GM12875 (cell line): Measurements from ENCODE around the gene EPHA4.

ENCODE experiments used
- H3K4me3 ChIP-seq: one replicate; pipeline ENCODE4 v1.5.1; 2011; ENCODE audit warnings: low read depth, low read length, control low read depth
- TF ChIP-seq, protein P1 (sequence below): IDR thresholded peaks from 2 replicates; pipeline ENCODE4 v1.5.1; 2011; ENCODE audit warnings: low read depth, mild to moderate bottlenecking, control low read depth, inconsistent platforms, low read length, moderate library complexity, borderline replicate concordance; ENCODE audit not compliant: insufficient read depth

EPHA4 gene

DNA sequence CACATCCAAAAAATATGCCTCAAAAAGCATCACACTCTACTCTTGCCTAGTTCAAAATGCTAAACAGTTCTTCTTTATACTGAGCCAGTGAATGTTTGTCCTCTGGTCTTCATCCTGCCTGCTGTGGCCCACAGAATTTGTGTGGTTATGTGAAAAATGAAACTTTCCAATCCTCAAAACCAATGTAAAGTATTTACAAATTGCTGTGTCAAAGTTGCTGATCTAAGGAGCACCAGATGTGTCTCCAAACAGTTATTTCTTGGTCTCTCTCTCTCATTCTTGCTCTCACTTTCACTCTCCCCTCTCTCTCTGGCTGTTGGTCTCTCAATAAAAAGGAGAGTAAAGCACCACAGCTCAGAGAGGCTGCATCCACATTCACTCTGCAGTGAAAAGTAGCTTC, 23.0 kb downstream of the EPHA4 start:
- TF ChIP-seq, protein P1, sequence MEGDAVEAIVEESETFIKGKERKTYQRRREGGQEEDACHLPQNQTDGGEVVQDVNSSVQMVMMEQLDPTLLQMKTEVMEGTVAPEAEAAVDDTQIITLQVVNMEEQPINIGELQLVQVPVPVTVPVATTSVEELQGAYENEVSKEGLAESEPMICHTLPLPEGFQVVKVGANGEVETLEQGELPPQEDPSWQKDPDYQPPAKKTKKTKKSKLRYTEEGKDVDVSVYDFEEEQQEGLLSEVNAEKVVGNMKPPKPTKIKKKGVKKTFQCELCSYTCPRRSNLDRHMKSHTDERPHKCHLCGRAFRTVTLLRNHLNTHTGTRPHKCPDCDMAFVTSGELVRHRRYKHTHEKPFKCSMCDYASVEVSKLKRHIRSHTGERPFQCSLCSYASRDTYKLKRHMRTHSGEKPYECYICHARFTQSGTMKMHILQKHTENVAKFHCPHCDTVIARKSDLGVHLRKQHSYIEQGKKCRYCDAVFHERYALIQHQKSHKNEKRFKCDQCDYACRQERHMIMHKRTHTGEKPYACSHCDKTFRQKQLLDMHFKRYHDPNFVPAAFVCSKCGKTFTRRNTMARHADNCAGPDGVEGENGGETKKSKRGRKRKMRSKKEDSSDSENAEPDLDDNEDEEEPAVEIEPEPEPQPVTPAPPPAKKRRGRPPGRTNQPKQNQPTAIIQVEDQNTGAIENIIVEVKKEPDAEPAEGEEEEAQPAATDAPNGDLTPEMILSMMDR, result no peak
- no peak overlapping the region for H3K4me3 ChIP-seq

DNA sequence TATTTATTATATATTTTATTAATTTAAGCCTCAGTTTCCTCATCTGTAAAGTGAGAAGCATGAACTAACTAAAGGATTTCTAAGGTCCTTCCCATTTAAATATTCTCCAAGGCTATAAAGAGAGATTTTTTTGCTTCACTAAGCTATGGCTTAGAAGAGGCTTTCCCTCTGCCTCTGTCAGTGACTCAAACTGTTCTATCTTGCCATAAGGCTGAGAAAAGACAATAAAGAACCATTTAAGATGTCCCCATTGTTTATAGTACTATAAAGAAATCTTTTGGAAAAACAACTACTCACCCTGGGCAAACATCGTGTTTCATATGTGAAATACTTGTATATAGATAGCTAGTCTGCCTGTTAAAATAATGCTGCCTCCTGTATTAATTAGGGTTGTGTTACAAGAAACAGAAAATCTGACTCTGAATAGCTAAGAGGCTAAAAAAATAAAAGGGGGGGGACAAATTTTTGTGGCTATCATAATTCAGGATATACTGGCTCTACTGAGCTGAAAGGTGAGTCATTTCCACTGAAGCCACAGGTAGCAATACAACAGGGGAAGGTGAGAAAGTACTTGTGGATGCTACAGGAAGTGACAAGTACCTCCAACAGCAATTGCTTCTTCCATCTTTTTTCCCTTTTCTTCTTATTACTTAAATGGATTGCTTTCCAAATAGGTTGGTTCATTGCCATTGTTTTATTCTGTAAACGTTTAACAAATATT, 25.4 kb downstream of the EPHA4 start:
- TF ChIP-seq, protein P1, result no peak
- H3K4me3 ChIP-seq, result no peak overlapping the region

DNA sequence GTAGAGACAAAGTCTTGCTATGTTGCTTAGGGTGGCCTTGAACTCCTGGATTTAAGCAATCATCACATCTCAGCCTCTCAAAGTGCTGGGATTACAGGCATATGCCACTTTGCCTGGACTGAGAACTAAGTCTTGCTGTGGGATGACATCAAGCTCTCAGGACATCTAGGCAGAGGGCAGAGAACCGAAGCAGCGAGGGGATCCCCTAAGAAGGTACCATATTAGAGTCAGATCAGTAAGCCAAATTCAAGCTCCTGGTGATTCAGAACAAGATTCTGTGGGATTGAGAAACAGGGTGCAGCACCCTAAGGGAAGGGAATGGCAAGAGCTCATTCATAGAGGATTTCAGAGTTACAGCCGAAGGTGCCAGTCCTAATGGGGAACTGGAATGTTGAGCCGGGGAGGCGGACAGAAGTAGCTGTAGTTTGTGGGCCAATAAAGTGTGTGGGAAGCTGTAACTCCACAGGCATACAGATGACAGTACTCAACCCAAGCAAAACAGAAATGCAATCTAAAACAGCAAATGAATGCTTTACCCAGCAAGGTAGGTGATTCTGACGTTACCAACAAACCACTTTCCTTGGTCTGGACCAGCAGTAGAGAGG, 30.9 kb downstream of the EPHA4 start:
- no peak overlapping the region for H3K4me3 ChIP-seq

DNA sequence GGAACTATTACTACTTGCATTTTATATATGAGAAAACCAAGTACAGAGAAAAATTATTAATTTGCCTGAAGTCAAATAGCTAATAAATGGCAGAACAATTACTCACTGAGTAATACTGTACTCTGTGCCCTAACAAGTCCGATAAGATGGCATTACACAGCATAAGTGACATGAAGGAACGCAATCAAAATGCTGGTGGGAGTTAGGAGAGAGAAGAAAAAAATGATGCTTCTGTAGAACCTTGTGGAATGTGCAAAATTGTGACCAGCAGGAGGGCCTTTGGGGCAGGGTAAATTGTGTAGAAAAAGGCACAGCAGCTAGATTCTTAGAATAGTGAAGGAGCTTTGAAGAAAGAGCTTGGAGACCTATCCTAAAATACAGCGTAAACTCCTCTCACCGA, 32.9 kb downstream of the EPHA4 start:
- no peak overlapping the region for H3K4me3 ChIP-seq
- TF ChIP-seq, protein P1, result no peak

More for the DNA sequence above, 30.9 kb downstream of the EPHA4 start:
- TF ChIP-seq, protein P1, result no peak

DNA sequence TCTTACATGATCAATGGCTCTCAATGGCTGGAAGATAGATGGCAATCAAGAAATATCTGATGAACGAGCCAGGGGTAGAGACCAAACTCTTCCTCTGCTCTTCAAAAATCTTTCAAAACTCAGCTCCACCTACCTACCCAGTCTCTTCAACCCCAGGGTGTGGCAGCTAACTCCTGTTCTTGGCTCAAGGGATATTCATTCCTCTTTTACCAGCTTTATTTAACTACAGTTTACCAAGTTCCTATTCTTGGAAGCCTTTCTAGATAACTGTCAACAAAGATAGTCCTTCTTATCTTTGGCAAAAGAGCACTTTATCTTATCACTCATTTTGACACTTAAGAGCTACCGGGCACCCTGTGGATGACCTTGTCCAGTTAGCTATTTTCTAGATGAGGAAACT, 36.3 kb downstream of the EPHA4 start:
- H3K4me3 ChIP-seq, result no peak overlapping the region
- TF ChIP-seq, protein P1, result no peak

DNA sequence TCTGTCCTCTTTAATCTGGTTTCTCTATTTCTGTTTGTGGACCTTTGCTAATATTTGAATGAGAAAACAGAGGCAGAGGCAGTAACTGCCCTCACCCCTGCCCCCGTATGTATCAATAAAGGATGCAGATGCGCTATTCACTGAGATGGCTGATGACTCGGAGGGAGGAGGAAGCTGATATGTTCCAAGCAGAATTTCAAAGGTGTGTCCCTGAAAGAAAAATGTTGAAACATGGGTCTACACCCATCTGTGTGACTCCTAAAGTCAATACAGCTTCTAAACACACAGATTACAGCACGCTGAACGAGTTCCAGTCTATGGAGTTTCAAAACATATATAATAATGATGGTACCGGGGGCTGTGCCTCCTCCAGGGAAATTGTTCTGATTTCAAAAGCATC, 38.8 kb downstream of the EPHA4 start:
- no peak overlapping the region for H3K4me3 ChIP-seq
- TF ChIP-seq, protein P1, result no peak

DNA sequence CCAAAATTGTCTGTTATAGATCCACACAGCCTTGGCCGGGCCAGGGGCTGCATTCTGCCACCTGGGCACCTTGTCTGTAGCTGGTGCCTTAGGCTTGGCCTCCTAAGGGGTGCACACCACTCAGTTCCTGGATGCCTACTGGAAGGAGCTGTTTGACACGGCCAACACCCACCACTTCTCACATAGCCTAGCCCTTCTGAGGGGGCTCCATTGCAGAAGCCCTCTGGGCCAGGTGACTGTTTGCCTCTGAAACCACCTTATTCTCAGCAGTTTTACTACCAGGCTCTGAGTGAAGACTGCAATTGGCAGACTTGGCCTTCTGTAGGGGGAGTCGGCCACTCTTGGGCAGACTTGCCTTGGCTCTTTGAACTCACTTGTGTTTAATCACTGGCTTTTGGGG, 39.5 kb downstream of the EPHA4 start:
- TF ChIP-seq, protein P1, result no peak
- no peak overlapping the region for H3K4me3 ChIP-seq
